DMS114 treated with DMSO at 0.1 percent for 48 hours (cell line): Measurements from ENCODE around the gene RBM28.
"Not testable (repeated sequence)": the region's sequence is repeated elsewhere in the genome, so short reads cannot be mapped to it uniquely, and the experiment has no call there.

Experiments used
- DNase-seq: peaks from one replicate; lab custom pipeline; 2025; ENCODE audit not compliant: unreplicated experiment; lab: John Stamatoyannopoulos, UW

The RBM28 gene

GRCh38 chr7:128298004-128298403, 45.7 kb downstream of the RBM28 start:
- not testable (repeated sequence) for DNase-seq

DNA sequence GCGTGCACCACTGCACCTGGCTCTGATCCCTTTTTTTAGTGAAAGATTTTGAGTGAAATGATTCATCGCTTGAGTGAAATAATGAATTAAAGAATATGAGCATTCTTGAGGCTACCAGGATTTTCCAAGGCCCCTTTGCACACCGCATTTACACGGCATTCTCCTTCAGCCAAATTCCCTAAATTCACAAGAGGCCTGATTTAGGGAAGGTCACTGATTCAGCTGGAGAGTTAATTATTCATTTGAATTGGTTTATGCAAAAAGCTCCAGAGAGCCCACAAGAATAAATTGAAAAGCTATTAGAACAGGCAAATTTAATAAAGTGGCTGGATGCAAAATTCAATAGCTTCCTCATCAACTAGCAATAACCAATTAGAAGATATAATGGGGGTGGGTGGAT, 56.2 kb downstream of the RBM28 start:
- DNase-seq: no peak

DNA sequence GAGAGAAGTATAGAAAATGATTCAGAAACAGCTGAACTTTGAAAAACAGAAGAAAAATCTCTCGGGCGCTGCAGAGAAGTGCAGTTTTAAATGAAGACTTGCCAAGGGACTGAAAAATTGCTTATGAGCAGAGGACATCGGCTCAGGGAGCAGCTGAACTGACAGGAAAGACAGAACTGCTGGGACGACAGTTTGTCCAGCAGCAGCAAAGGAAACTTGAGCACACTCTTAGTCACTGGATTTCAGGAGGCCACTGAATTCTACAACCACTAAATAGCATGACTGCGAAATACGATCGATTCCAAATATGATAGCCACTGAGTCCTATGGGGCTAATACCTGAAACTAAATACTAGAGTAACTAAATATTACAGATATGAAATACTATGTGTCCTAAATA, 59.6 kb downstream of the RBM28 start:
- no peak for DNase-seq

DNA sequence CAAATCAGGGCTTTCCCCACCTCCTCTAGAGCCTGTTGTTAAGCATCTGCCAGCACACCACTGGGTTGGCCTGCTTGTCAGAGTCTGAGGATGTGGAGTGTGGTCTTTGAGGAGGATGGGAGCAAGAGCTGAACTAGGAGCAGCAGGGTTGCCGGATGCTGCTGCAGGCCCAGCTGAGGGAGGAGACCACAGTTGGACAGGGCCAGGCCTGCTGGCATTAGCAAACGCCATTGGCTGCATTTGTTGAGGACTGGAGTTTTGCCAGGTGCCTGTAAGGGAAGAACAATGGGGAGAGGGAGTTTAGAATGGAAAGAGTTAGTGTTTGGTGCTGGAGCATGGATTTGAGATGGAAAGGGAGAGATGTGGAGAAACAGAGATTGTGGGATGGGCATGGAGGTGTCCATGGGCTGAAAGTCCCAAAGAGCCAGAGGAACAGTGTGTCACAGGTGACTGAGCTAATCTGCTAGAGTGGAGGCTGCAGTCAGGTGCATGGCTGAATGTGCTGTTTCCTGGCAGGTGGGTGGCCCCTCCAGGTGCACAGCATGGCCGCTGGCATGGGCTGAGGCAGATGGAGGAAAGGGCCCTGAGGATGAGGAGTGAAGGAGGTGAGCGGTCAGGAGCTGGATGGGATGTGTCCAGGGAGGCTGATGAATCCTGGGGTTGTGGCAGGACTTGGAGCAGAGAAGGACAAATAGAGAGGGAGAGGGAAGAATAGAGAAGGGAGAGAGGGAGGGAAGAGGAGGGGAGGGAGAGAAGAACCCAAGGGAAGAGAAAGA, 61.9 kb downstream of the RBM28 start:
- no peak for DNase-seq

- DNase-seq: not testable (repeated sequence)
These were observed 63.3 kb downstream of the RBM28 start for GRCh38 chr7:128280451-128280850.

DNA sequence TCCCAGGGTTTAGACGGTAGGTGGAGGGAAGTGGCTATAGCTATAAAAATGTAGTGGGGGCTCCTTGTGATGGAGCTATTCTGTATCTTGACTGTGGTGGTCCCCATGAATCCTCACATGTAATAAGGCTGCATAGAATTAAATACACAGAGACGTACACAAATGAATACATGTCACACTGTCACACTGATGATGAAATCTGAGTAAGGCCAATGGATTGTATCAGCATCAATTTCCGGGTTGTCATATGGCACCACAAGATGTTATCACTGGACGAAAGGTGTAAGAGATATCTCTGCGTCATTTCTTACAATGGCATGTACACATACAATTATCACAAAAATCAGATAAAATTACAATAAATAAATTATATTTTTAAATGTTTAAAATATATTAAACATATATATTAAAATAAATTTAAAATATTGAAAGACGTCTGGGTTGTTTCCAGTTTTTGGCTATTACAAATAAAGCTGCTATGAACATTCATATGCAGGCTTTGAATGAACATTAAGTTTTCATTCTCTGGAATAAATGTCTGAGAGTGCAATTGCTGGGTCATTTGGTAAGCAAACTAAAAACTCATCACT, 64.5 kb downstream of the RBM28 start:
- DNase-seq: no peak

DNA sequence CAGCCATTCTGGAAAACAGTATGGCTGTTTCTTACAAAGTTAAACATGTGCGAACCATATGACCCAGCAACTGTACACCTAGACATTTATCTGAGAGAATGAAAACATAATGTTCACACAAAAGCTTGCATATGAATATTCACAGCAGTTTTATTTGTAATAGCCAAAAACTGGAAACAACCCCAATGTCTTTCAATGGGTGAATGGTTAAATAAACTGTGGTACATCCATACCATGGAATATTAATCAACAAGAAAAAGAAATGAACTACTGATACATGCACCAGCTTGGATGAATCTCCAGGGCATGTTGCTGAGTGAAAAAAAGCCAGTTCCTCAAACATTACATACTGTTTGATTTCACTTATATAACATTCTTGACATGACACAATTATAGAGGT, 65.3 kb downstream of the RBM28 start:
- no peak for DNase-seq

DNA sequence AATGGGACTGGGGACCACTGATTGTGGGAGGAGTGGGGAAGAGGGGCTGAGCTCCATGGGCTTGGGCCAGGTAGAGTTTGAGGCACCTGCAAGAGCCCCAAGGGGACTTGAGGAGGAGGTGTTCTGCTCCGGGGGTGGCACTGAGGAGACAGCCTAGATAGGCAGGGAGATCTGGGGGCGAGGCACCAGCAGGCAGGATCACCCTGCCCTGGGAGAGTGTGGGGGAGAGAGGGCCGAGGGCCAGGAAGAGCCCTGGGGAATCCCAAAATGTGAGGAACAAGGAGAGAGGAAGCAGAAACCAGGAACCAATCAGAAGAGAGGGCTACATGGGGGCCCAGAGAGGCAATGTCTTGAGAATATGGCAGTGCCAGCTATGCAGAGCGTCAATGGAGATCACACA, 68.0 kb downstream of the RBM28 start:
- no peak for DNase-seq

GRCh38 chr7:128274884-128275603, 68.7 kb downstream of the RBM28 start:
- no peak for DNase-seq

- no peak for DNase-seq
These were observed 69.3 kb downstream of the RBM28 start for GRCh38 chr7:128274246-128274883.

DNA sequence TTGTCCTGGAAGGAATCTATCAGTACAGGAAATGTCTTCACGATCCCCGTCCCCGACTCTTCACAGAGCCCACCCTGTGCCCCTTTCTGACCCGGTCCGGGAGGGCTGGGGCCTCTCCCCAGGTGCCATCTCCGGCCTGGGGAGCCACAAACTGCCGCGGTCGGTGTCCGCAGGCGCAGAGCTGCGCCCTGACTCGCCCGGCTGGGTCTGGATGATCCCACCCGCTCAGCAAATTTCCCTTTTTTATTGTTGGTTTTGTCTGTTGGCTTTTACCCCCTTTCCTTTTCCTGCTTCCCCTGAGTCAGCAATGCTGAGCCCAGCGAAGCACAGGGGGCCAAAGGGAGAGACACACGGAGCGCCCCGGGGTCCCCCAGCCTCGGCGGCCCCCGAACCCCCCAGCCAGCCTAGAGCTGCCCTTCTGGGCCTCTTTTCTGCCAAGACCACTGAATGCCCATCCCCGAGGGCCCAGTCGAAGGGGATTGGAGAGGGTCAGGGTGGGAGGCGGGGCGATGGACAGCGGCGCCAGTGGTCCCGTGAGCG, 71.7 kb downstream of the RBM28 start:
- no peak for DNase-seq

DNA sequence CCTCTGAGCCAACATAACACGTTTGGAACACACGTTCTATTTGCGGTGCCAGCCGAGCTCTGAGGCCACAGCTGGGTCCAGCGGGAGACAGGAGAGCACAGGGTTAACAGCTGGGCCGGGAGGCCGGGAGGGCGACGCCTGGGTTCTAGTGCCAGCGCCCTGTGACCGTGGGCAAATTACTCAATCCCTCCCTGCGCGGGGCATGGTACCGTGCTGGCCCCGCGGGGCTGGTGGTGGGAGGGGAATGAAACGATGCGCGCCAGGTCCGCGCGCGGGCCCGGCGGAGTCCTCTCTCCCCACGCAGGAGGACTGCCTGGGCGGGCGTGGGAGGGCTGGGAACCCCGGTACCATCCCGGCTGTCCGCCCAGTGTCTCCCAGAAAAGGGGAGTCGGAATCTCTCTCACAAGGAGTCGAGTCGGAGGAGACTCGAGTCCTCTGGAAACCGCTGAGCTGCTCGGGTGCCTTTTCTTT, 72.2 kb downstream of the RBM28 start:
- DNase-seq: no peak

- no peak for DNase-seq
These were observed 72.9 kb downstream of the RBM28 start for GRCh38 chr7:128270826-128271272.

DNA sequence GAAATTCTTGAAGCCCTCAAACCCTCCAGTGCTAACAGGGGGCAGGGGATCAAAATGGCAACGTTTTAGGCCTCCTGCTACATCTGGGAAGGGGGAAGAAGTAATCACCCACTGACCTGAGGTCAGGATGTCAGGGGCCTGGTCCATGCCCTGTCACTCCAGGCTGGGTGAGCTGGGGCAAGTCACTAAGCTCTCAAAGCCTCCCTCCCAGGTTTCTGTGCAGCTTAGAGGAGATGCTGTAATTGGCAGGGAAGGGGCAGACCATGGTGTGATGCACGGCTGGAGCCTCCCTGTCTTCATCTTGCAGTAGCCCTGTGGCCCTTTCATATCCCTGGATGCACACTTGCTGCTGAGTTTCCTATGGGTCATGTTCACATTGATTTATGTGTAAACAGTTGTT, 75.5 kb downstream of the RBM28 start:
- DNase-seq: no peak

DNA sequence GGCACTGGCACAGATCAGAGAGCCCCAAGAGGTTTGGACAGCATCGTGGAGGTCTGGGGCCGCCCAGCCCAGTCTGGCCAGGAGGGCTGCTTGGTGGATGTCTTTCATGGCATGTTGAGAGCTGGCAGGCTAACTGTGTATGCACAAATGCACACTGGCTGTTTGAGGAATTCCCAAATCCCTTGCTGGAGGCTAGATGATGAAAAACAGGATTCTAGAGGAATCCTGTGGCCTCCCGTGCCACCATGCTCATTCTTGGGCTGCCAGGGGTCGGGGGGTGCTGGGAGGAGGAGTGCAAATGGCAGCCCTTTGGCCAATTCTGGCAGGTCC, 76.1 kb downstream of the RBM28 start:
- DNase-seq: no peak

DNA sequence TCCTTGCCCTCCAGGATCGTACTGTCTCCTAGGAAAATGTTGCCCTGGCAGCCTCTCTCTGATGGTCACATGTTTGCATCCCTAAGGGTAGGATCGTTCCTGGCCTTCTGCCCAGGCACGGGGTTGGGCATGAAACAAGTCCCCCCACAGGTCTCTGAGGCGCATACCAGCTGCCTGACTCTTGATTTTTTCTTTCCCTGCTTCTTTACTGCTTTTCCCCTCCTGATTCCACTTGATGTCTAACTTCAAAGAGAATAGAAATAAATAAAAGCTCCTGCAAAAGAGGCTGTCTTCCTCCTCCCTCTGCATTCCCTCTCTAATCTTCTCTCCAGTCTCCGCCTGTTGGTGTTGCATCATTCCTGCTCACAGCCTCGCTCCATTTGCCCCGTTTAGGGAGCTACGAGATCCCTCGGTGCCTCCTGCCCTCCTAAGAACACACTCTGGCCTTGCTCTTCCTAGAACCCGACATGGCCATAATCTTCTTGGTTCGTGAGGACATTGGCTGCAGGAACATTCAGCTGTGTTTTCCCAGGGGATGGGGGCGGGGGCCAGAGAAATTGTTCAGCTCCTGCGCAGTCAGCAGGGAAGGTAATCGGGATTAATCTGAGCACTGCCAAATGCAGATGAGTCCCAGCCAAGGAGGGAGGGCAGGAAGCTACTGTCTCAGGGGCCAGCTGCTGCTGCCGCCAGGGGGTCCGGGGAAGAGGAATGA, 76.7 kb downstream of the RBM28 start:
- DNase-seq: no peak

GRCh38 chr7:128266529-128266882, 77.2 kb downstream of the RBM28 start:
- no peak for DNase-seq

DNA sequence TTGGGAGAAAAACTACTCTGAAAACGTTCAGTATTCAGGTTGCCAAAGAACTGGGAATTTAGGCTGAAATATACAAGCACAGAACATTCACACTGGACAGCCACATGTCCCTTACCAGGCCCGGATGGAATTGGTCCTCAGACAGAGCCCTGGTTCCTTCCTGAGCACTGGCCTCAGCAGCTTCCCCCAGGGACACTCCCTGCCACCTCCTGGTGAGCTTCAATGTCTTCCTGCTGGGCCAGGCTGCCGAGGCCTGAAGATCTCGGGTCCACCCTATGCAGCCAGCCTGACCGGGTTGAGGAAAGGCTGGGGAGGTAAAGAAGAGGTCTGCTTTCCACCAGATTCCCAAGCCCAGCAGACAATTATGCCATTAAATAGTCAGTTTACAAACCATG, 77.8 kb downstream of the RBM28 start:
- no peak for DNase-seq

GRCh38 chr7:128265156-128265905, 78.4 kb downstream of the RBM28 start:
- DNase-seq: no peak

DNA sequence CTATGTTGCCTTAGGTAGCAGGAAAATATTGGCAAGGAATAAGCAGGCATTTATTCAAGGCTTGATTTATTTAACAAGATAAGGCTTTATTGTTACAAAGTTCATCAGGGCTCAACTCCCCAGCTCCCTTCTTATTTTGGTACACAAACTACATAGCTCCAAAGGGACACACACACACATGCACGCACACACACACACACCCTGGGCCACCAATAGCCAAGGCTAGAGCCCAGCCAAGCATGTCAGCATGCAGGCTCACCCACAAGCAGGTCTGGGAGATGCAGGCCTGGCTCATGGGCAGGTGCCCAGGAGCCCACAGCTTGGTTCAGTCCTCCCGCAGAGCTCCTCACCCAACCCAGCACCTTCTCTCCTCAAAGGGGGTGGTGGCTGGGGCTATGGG, 79.2 kb downstream of the RBM28 start:
- no peak for DNase-seq
